ENCODE measurements around the gene DISP2.
A peak's percentile ranks its signal among the peaks of the same experiment; 100 is the strongest.

DISP2 gene, protein sequence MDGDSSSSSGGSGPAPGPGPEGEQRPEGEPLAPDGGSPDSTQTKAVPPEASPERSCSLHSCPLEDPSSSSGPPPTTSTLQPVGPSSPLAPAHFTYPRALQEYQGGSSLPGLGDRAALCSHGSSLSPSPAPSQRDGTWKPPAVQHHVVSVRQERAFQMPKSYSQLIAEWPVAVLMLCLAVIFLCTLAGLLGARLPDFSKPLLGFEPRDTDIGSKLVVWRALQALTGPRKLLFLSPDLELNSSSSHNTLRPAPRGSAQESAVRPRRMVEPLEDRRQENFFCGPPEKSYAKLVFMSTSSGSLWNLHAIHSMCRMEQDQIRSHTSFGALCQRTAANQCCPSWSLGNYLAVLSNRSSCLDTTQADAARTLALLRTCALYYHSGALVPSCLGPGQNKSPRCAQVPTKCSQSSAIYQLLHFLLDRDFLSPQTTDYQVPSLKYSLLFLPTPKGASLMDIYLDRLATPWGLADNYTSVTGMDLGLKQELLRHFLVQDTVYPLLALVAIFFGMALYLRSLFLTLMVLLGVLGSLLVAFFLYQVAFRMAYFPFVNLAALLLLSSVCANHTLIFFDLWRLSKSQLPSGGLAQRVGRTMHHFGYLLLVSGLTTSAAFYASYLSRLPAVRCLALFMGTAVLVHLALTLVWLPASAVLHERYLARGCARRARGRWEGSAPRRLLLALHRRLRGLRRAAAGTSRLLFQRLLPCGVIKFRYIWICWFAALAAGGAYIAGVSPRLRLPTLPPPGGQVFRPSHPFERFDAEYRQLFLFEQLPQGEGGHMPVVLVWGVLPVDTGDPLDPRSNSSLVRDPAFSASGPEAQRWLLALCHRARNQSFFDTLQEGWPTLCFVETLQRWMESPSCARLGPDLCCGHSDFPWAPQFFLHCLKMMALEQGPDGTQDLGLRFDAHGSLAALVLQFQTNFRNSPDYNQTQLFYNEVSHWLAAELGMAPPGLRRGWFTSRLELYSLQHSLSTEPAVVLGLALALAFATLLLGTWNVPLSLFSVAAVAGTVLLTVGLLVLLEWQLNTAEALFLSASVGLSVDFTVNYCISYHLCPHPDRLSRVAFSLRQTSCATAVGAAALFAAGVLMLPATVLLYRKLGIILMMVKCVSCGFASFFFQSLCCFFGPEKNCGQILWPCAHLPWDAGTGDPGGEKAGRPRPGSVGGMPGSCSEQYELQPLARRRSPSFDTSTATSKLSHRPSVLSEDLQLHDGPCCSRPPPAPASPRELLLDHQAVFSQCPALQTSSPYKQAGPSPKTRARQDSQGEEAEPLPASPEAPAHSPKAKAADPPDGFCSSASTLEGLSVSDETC (N-terminal part only)

DNA sequence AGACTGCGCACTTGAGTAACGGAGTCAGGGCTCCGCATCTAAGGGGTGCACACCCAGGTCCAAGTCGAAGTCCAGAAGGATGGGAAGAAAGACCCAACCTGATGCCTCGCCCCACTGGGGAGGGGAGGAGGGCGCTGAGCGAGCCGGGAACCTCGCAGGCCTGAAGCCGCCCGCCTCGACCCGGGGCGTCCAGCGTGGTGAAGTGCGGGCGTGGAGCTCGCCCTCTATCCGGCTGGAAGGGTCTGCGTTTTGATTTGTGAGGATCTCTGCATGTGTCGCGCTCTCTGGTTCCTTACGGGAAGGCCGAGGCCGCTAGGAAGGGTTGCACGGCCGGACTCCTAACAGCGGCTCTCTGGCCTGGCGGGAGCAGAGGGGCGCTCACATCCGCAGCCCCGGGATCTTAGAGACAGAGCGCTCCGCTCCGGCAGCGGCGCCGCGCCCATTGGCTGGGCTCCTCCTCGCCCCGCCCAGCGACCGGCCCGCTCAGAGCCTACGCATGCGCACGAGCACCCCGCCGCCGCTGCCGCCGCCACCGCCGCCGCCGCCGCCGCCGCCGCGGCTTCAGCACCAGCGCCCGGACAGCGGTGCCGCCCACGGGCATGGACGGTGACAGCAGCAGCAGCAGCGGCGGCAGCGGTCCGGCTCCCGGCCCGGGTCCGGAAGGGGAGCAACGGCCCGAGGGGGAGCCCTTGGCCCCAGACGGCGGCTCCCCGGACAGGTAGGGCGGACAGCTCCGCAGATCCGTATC lies at the start of gene DISP2:
DISP2 (plus strand) TSS at position 497 of the 748 bp plus-strand sequence; CDS start at position 600, 103 bp downstream.
- DNase-seq = peak; percentile 75

DNA sequence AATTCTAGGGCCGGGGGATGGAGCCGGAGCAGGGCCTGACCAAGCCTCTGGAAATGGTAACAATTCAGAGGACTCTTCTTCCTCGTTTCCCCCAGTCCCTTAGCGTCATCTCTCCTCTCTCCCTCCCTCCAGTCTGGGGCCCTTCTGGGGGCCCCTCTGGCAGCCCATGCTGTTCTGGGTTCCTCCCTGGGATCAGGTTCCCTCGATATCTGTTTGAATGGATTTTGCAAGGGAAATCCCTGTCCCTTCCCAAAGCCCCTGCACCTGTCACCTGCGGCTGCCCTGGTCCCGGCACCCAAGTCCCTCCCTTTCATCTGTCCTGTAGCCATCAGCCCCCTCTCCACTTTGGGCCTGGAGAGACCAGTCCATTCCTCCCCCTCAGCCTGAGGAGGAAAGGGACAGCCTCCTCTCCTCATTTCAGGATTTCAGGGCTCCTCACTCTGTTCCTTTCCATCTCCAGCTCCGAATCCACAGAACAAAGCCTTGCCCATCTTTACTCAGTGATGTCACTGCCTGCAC lies 48.6 kb upstream of the DISP2 start:
- DNase-seq = no peak

DNA sequence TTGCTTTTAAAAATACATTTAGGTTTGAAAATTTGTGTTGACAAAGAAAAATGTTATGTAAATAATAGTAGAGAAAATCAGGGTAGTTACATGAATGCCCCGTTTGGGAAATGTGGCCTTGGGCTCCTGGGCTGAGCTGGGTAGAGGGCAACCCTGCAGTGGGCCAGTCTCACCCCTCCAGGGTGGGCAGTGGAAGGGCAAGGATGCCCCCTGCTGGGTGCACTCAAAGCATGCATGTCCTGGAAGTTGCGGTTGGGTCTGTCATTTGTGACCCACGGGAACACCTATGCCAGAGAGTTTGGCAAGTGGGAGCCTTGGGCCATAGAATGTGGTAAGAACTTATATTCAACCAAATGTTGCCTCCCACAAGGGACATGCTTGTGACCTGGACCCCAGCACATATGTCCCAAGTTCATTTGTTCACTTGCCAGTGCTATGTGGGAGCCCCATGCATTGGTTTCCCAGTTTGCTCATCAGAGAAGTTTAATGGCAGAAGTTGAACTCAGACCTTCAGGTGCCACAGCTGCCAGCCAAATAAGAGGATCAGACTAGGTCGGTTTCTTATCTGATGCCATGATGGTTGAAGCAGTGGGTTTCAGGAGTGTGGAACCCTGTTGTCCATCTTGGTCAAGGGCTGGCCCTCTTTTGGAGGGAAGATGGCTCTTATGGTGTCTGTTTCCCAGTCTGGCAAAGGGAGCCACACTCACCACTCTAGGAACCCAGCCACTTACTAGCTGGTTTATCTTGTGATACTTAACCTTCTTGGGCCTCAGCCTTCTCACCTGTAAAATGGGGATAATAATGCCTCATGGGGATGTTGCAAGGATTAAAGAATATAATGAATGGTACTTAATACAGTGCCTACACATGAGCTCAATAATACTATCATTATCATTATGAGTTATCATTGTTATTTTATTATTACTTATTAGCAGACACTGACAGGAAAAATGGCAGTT lies 47.7 kb upstream of the DISP2 start:
- DNase-seq = no peak

DNA sequence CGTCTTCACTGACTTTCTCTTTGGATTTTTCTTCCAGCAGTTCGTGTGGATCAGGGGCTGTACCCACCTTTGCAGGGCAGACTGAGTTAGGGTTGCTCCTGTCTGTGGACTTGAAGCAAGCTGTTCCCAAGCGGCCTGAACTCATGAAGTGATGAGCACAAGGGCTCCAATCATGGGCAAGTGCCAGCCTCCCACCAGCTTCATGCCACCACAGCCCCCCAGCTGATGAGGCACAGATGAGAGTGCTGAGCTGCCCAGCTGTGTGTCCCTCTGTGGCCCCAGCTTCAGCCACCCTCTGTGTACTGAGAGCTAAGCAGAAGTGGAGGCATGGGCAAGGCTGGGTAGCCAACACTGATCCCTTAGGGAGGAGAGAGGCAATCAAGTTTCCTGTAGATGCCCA lies 47.0 kb upstream of the DISP2 start:
- no peak for DNase-seq

DNA sequence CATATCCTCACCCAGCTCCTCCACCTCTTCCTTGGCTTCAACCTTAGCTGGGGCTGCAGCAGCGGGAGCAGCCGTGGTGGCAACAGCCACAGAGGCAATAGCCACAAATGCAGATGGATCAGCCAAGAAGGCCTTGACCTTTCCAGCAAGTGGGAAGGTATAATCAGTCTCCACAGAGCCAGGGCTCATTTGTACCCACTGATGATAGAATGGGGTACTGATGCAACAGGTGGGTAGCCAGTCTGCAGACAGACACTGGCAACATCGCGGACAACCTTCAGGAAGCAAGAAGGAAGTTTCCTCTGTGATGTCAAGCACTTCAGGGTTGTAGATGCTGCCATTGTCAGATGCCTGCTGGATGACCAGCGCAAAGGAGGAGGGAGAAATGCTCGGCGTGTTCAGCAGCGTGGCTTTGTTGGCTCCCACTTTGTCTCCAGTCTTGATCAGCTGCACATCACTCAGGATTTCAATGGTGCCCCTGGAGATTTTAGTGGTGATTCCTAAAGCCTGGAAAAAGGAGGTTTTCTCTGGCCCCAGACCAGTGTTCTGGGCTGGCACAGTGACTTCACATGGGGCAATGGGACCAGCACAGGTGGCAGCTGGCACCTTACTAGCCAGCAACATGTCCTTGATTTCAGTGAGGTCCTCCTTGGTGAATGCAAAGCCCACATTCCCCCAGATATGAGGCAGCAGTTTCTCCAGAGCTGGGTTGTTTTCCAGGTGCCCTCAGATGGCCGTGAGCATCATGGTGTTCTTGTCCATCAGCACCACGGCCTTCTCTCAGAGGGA lies 45.5 kb upstream of the DISP2 start:
- DNase-seq = no peak

DNA sequence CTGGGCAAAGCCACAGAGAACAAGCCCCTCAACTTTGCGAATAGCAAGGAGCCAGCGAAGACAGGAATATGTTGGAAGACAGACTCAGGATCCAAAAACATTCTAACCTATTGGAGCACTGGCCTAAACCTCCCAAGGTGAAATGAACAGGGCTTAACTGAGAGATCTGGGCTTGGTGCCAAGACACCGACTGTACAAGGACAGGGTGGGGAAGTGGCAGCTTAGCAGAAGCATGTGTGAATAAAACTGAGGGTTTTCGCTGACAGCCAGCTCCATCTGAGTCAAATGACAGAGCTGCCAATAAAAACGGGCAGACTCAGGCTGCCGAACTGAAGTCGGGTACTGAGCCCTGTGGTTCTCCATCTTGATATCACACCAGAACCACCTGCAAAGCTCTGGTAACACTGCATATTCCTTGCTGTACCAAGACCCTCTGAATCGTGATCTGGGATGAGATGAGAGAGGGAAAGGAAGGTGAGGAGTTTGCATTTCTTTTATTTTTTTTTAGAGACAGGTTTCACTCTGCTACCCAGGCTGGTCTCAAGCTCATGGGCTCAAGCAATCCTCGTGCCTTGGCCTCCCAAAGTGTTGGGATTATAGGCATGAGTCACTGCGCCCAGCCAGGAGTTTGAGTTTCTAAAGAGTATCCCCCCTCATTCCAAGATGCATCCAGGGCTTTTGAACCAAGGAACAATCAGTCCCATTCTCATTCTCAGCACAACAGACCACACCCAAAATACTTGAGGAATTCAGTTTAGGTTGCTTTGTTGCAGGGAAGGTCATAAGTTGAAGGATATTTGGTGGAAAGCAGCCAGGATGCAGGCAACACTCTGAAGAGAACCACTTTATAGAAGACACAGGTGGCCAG lies 44.3 kb upstream of the DISP2 start:
- no peak for DNase-seq

DNA sequence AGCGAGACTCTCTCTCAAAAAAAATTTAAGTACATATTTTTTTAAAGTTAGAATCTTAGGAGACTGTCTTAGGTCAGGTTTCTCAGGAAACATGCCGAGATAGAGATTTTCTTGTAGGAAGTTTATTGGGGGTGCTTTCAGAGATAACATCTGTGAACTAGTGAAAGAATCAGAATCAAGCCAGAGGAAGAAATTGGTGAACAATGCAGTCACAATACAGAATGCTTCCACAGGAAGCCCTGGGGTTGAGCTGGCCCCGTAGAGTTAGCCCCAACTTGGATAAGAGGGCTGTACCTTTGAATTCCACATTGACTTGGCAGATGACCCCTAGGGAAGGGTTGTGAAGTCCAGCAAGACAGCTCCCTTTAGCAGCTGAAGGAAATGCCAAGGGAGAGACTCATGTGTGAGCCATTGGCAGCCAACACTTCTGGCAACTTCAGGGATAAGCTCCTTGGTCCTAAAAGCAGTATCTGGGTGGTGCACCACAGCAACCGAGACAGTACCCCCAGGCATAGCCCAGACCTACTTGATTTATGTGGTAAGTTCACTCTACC lies 43.2 kb upstream of the DISP2 start:
- no peak for DNase-seq

DNA sequence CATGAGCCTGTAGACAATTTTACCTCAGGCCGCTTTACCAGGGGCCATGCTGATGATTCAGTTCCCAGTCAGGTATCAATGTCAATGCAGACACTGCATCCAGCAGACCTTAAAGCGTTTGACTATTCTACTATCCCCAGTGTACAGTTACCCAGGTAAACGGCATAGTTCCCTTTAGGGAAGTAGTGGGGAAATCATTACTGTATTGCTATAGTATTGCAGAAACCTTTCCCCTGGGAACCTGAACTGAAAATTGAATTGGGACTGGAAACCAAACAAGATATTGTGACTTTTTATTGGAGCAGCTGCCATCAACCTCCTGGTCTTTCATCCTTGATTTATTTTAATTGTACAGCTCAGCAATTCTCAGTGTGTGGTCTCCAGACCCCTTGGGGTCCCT lies 41.1 kb upstream of the DISP2 start:
- no peak for DNase-seq

DNA sequence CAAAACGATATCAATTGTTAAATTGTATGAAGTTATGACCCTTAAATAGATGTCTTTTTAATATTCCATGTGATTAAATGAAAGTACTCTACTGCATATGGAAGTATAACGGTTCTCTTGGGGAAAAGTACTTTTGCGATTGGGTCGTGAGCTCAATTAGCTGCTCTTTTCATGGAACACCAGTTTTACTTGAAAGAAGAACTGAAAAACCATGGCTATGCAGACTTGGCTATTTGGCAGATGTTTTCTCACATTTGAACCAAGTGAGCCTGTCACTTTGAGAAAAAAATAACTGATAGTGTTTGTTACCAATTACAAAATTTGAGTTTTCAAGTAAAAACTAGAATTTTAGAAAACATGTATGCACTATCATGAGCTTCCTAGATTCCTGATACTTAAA lies 40.4 kb upstream of the DISP2 start:
- no peak for DNase-seq

DNA sequence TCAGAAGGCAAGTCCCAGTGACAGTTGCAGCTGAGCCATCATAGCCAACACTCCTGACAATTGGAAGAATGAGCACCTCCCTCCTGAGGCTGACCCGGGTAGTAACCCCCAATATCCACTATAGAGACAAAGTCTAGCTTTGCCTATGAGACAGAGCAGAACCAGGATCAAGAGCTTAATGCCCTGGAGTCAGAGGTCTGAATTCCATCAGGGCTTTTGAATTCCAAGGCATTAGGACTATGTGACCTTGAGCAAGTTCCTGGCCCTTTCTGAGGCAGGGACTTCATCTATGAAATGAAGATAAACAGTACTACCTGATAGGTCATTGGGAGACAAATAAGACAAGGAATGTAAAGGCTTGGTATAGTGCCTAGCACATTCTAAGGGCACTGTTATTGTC lies 37.6 kb upstream of the DISP2 start:
- DNase-seq = no peak

DNA sequence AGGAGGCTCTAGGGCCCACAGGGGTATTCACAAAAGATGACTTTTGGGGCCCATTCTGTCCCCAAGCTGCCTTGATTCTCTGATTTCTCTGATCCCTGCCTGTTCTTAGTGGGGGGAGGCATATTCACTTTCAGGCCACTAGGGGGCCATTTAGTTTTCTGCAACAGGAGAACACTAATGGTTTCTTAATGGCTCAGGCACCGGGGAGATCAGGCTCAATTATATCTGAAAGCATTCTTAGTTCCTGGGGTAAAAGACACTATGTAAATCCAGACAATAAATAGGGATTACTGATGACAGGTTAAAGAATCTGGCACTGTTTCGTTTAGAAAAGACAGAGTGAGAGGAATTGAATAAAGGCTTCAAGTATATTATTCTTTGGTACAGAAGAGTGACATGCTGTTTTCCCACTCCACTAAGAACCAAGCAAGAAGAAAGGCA lies 37.1 kb upstream of the DISP2 start:
- no peak for DNase-seq

DNA sequence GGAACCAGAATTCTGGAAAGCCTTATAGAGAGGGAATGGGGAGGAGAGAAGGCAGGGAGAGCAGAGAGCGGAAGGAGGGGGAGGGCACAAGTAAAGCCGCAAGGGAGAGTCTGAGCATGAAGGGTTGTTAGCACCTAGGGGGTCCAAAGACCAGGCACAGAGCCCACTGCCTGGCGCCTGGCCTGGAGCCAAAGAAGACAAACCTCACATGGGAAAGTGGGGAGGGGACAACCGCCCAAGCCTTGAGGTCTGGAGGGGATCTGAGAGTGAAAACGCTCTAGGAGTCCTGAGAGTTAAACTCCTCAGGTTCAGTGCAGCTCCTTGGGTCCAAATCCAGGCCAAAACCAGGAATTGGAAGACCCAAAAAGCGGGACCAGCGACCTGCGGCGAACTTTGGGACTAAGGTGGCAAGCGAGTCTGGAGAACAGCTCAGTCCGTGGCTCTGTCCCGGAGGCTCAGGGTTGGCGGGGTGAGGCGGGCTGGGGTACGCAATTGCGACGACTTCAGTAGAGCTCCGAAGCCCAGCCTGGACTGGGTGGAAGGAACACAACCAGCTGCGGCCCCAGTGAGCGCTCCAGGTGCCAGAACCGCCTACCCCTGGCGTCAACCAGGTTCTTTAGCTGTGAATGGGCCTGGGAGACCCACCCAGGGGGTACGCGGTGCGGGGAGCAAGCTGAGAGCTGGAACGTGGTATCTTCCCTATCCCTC lies 35.3 kb upstream of the DISP2 start:
- DNase-seq = no peak

DNA sequence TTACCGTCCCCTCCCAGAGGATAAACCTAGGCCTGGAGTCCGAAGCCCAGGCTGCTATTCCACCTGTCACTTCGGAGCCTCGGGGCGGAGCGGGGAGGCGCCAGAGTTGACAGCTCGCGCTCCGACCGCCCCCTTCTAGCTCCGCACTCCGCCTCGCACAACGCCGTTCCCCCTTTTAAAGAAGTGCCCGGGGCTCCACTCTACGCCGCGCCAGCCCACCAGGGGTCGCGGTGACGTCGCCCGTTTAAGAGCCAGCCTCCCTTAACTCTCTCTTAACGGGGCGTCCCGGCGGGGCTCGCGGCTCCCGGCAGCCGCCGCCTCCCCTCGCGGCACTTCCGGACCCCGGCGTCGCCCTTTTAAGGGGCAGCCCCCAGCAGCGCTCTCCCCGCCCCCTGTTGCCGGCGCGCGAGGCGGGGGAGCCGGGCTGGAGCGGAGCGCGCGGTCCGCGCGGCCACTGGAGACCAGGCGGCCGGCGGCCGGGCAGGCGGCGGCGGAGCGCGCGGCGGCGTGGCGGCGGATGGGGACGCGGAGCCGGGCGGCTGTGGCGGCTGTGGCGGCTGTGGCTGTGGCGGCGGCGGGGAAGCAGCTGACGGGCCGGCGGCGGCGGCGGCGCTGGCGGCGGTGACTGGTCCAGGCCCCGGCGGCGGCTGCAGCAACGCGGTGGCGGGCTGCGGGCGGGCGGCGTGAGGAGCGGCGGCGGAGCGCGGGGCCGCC lies 34.6 kb upstream of the DISP2 start, which contains the start of gene INAFM2:
INAFM2 (plus strand) TSS at position 454 of the 714 bp plus-strand sequence. CDS start 364 bp downstream, outside the sequence.
- DNase-seq = no peak

DNA sequence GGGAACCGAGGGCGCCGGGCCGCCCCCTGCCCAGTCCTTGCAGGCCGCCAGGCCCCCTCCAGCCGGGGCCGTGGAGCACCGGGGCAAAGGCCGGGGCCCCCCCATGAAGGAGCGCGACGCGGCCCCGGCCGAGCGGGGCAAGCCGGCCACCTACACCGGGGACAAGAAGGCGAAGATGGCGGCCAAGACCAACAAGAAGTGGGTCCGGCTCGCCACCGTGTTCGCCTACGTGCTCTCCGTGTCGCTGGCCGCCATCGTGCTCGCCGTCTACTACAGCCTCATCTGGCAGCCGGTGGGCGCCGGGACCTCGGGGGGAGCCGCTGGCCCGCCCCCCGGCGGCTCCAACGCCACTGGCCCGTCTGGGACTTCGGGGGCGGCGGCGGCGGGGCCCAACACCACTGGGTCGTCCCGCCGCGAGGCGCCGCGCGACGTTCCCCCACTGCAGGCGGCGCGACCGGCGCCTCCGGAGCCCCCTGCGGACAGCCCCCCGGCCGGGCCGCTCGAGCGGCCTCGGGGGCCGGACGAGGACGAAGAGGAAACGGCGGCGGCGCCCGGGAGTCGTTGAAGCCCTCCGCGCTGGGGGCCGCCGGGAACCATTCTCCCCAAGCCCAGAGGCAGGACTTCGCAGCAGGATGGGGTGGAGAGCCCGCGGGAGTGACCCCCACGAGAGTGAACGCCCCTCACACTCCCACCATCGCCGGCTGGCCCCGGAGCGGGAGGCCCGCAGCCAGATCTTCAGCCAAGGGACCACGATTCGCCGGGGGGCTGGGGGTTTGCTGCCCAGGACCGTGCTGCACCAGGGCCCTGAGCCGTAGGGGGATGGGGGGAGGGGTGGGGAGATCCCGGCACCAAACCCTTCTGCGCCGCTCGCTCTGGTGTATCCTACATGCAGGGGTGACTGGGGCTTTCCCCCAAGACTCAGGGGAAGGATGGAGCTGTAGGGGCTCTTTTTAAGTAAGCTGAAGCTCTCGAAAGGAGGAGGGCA lies 33.8 kb upstream of the DISP2 start:
- DNase-seq = no peak

DNA sequence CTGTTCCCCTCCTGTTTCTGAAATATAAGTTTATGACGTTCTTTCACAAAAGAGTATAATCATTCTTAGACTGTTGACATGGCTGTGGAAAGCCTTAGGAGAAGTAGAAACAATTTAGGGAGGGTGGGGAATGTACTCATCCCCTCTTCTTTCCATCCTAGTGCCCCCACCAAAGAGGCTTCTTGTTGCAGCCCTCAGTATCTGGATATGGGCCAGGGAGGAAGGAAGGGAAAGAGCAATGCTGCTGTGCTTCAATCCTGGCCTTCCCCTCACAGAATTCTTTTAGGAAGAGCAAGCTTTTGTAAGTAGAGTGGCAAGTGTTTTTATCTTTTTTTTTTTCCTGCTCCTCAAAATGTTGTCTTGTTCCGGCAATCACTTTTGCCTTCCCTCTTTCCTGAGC lies 32.8 kb upstream of the DISP2 start:
- DNase-seq = no peak

DNA sequence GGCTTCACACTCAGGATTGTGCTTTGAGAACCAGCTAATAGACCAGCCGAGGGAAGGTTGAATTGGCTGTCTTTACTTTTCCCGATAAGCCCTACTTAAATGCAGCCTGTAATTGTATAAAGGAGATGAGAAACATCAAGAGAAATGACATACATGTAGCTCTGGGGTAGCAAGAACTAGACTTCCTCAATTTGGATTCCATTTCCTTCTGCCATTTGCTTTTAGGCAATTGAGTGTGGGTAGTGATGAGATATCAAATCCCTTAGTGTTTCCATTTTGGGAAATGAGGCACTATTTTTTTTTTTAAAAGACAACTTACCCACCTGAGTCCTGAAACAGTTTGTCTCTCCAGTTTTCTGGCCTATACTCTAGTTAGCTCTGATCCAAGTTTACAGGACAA lies 32.3 kb upstream of the DISP2 start:
- DNase-seq = no peak

Measured in GOT3 (cell line).